Activated CD8-positive, alpha-beta memory T cell treated with anti-CD3 and anti-CD28 coated beads, Interleukin-2, amount 50 U/mL, for 4 hours (primary cell): ENCODE measurements around the gene PANK3.
A peak's percentile ranks its signal among the peaks of the same experiment; 100 is the strongest.
"Not testable (repeated sequence)": the region's sequence is repeated elsewhere in the genome, so short reads cannot be mapped to it uniquely, and the experiment has no call there.

ENCODE experiments used
- DNase-seq: peaks from one replicate; pipeline ENCODE4 v3.0.0-alpha.2; 2020

PANK3 gene

GRCh38 chr5:168549554-168549953, 29.6 kb downstream of the PANK3 start:
- DNase-seq: no peak

DNA sequence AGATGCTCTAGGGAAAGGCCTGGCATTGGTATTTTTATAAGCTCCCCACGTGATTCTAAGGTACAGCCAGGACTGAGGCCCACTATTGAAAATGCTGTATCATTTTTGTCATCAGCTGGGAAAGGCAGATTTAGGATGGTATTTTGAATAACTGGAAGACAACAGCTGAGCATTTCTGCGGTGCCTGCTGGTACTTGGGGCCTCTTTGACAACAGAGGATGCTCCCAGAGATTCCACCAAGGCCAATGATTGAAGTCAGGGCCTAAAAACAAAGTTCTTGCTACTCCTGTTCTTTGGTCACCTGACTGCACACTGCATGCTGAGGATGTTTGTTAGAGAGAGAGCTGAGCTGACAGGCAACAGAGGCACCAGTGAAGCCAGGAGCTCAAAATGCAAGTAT, 42.0 kb downstream of the PANK3 start:
- DNase-seq: no peak

DNA sequence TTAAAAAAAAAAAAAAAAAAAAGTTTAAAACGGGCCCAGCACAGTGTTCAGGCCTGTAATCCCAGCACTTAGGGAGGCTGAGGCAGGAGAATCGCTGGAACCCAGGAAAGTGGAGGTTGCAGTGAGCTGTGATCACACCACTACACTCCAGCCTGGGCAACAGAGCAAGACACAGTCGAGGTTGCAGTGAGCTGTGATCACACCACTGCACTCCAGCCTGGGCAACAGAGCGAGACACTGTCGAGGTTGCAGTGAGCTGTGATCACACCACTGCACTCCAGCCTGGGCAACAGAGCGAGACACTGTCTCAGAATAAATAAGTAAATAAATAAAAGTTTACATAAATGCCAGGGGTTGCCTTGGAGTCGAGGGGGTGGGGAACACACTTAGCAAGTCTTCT, 44.8 kb downstream of the PANK3 start:
- DNase-seq: not testable (repeated sequence)

- no peak for DNase-seq
Observed at GRCh38 chr5:168531987-168532864, 46.9 kb downstream of the PANK3 start.

- no peak for DNase-seq
Observed at GRCh38 chr5:168531191-168531590, 48.0 kb downstream of the PANK3 start.

DNA sequence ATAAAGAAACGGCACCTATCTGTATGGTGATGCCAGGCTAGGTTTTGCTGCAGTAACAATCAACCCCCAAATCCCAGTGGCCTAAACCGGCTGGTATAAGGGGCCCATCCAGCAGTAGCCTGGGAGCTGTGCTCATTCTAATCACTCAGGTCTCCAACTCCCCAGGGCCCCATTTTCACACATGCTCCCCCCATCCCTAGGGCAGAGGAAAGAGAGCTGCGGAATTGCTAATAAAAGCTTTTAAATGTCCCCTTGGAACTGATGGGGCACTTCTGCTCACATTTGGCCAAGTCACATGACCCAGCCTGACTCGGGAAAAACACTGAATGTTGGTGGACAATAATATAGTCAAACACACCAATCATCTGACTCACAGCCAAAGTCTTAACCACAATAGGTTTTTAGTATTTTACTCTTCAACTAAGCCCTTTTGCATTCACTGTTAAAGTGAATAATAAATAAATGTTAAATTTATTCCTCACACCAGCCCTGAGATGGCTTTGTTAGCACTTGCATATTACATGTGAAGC, 48.5 kb downstream of the PANK3 start:
- DNase-seq: no peak

DNA sequence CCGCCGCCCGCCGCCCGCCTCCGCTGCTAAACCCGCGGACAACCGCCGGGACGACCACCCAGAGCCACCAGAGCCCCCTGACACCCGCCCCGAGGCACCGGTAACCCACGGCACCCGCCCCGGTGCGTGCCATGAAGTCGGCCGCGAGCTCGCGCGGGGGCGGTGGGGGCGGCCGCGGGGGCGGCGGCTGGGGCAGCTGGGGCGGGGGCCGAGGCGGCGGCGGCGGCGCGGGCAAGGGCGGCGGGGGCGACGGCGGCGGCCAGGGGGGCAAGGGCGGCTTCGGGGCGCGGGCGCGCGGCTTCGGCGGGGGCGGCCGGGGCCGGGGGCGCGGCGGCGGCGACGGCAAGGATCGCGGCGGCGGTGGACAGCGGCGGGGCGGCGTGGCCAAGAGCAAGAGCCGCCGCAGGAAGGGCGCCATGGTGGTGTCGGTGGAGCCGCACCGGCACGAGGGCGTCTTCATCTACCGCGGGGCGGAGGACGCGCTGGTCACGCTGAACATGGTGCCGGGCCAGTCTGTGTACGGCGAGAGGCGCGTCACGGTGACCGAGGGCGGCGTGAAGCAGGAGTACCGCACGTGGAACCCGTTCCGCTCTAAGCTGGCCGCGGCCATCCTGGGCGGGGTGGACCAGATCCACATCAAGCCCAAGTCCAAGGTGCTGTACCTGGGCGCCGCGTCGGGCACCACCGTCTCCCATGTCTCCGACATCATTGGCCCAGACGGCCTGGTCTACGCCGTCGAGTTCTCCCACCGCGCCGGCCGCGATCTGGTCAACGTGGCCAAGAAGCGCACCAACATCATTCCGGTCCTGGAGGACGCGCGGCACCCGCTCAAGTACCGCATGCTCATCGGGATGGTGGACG, 49.6 kb downstream of the PANK3 start:
- no peak for DNase-seq

DNA sequence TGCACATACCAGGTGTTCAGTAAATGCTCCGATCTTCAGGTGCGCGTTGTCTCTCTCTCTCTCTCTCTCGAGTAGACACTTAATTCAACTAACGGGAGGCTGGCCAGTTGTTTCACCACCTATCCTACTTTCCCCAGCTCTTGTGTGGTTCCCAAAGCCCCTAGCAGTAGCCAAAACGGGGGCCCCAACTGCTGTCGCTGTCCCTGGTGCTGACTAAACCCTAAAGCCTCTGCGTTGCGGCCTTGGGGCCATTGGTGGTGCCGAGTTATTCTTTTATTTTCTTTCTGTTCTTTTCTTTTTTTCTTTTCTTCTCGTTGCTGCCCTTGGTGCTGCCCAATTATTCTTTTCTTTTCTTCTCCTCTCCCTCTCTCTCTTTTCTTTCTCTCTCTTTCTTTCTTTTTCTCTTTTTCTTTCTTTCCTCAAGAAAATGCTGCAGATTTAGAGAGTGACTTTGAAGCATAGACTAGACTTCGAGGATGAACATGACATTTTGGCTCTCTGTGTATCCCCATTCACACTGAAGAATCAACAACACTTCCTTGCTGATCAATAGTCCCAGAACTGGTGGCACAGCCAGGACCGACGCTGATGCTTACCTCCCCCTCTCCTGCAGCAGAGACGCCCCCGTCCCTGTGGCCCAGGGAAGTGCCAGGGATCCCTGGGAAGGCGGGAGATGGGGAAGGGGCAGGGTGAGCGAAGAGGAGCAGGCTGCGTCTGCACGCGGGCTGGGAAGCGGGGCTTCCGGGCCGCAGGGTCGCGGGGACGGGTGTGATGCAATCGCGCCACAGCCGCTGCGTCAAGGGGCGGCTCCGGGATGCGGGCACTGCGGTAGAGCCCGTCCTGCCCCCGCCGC, 50.4 kb downstream of the PANK3 start, which contains the start of gene FBLL1:
Gene FBLL1 (plus strand): TSS at position 785 of the 853 bp plus-strand sequence. CDS start 200 bp downstream, outside the sequence.
- peak; percentile 23 for DNase-seq

GRCh38 chr5:168527756-168528295, 51.3 kb downstream of the PANK3 start:
- DNase-seq: no peak

DNA sequence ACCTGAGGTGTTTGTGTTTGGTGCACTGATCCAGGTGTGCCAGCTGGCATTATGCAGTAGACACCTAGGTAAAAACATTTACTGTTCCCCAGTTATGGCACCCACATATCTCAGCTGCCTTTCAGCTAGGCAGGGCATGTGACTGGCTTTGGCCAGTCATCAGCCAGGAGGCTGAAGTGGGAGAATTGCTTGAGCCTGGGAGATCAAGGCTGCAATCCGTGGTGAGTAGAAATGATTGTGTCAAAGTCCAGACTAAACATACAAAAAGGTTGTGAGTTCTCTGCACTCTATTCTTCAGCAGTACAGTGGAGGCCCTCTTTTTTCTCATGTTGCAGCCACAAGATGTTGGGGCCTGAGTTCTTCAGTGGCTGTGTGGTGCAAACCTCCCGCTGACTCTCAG, 53.3 kb downstream of the PANK3 start:
- DNase-seq: no peak

DNA sequence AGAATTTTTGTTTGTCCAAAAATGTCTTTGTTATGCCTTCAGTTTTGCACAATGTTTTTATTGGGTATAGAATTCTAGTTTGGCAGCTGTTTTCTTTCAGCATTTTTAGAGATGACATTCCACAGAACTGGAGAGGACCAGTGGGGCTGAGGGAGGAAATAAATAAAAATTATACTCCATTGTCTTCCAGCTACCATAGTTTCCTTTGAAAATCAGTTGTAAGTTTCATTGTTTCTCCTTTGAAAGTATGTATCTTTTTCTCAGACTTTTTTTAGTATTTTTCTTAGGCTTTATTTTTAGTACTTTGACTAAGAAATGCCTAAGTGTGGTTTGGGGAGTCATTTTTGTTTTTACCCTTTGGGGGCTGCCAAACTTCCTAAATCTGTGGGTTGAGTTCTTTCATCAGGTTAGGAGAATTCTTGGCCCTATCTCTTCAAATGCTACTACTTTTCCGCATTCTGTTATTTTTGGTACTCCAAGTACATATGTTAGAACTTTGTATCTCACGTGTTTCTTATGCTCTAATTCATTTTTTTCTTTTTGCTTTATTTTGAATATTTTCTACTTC, 65.2 kb downstream of the PANK3 start:
- DNase-seq: no peak

DNA sequence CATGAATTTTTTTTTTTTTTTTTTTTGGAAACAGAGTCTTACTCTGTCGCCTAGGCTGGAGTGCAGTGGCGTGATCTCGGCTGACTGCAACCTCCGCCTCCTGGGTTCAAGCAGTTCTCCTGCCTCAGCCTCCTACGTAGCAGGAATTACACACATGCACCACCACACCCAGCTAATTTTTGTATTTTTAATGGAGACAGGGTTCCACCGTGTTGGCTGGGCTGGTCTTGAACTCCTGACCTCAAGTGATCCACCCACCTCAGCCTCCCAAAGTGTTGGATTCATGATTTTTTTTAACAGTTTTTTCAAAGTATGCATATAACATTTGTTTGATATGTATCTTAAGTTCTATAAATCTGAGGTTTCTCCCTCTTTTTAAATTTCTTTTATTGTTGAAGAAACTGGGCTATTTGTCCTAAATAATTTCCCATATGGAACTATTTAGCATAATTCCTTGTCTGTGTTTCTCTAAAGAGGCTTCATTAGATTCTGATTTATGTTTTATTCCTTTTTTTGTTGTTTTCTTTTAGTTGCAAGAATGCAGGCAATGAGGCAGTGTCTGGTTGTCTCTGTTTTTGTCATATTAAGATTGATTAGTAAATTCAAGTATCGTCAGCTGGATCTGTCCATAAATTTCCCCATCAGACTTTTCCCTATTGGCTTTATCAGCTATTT, 76.5 kb downstream of the PANK3 start:
- DNase-seq: no peak
